K562 (cell line): ENCODE measurements around the gene HDAC1. TPM values are rescaled to one million over a fixed set of nuclear protein-coding genes. Genes with fewer than 3 reads are reported as not detected.

Source experiments
- COPS2 ChIP-seq: fragments of 450-650 bp; conservative IDR thresholded peaks from 2 replicates; pipeline ENCODE4 v1.6.1; 2016; ENCODE audit warnings: mild to moderate bottlenecking, moderate library complexity
- CREM ChIP-seq: IDR thresholded peaks from 2 replicates; pipeline ENCODE4 v1.6.1; 2014; ENCODE audit warnings: antibody characterized with exemption, low read depth
- ELF4 ChIP-seq: fragments of 450-650 bp; formaldehyde crosslinking; IDR thresholded peaks from 2 replicates; pipeline ENCODE4 v1.4.0; 2022; ENCODE audit warnings: missing genetic modification characterization
- ESRRB ChIP-seq: fragments of 250-450 bp; sonication (Bioruptor Pico); IDR thresholded peaks from 2 replicates; pipeline ENCODE4 v1.5.0; 2020; ENCODE audit warnings: mild to moderate bottlenecking, moderate library complexity, borderline replicate concordance
- GABPA ChIP-seq: fragments of 200-800 bp; sonication (Bioruptor generic); conservative IDR thresholded peaks from 2 replicates; pipeline ENCODE4 v1.6.1; 2016; ENCODE audit warnings: low read depth, missing genetic modification characterization, missing compliant biosample characterization
- HOXB6 ChIP-seq: fragments of 250-450 bp; sonication (Bioruptor Pico); IDR thresholded peaks from 2 replicates; pipeline ENCODE4 v1.5.1; 2022; ENCODE audit warnings: mild to moderate bottlenecking, borderline replicate concordance
- MCM5 ChIP-seq: fragments of 450-650 bp; IDR thresholded peaks from 2 replicates; pipeline ENCODE4 v1.6.1; 2016; ENCODE audit warnings: low read depth
- MED1 ChIP-seq: sonication (generic); formaldehyde crosslinking; IDR thresholded peaks from 2 replicates; pipeline ENCODE4 v1.8.1; 2023; ENCODE audit warnings: missing genetic modification reagents, borderline replicate concordance
- PHF8 ChIP-seq: fragments of 200-600 bp; sonication (generic); IDR thresholded peaks from 2 replicates; pipeline ENCODE4 v1.6.1; 2012; ENCODE audit warnings: mixed run types, mild to moderate bottlenecking, inconsistent platforms, low read length, moderate library complexity, borderline replicate concordance
- RHOXF2B ChIP-seq: fragments of 250-450 bp; sonication (Bioruptor Pico); conservative IDR thresholded peaks from 2 replicates; pipeline ENCODE4 v1.5.1; 2021
- RNF2 ChIP-seq: sonication (generic); IDR thresholded peaks from 2 replicates; pipeline ENCODE4 v1.6.1; 2016
- SOX6 ChIP-seq: fragments of 450-650 bp; IDR thresholded peaks from 2 replicates; pipeline ENCODE4 v1.6.1; 2014; ENCODE audit warnings: mild to moderate bottlenecking
- TAF7 ChIP-seq: fragments of 450-650 bp; IDR thresholded peaks from 2 replicates; pipeline ENCODE4 v1.6.1; 2016; ENCODE audit warnings: missing genetic modification characterization, missing compliant biosample characterization
- TBL1XR1 ChIP-seq, 2 experiments: IDR thresholded peaks; 2 replicates each; pipeline ENCODE4 v1.6.1; 2012; ENCODE audit warnings: improper control_type of control experiment in 2 of 2, low read length in 2 of 2, mild to moderate bottlenecking in 1 of 2
- XRCC3 ChIP-seq: fragments of 450-650 bp; IDR thresholded peaks from 2 replicates; pipeline ENCODE4 v1.6.1; 2017; ENCODE audit warnings: mild to moderate bottlenecking, moderate library complexity
- YBX1 ChIP-seq: fragments of 450-650 bp; IDR thresholded peaks from 2 replicates; pipeline ENCODE4 v1.7.1; 2016; ENCODE audit warnings: mild to moderate bottlenecking
- ZBTB8A ChIP-seq: fragments of 450-650 bp; IDR thresholded peaks from 2 replicates; pipeline ENCODE4 v1.6.1; 2018; ENCODE audit warnings: mild to moderate bottlenecking, moderate library complexity; ENCODE audit not compliant: partially characterized antibody
- ZKSCAN1 ChIP-seq: fragments of 150-350 bp; IDR thresholded peaks from 2 replicates; pipeline ENCODE4 v1.6.1; 2016; ENCODE audit warnings: low read depth, low read length
- ZNF146 ChIP-seq: IDR thresholded peaks from one replicate; pipeline ENCODE4 v1.6.1; 2018; ENCODE audit warnings: missing compliant biosample characterization; ENCODE audit not compliant: unreplicated experiment
- ZNF407 ChIP-seq: fragments of 450-650 bp; IDR thresholded peaks from 2 replicates; pipeline ENCODE4 v1.6.1; 2016; ENCODE audit warnings: low read depth
- ZNF57 ChIP-seq: fragments of 450-650 bp; formaldehyde crosslinking; IDR thresholded peaks from 2 replicates; pipeline ENCODE4 v1.4.0; 2020; ENCODE audit warnings: mild to moderate bottlenecking, moderate library complexity
- ZNF75A ChIP-seq: fragments of 450-650 bp; formaldehyde crosslinking; IDR thresholded peaks from 2 replicates; pipeline ENCODE4 v1.4.0; 2020; ENCODE audit warnings: mild to moderate bottlenecking
- ZNF778 ChIP-seq: fragments of 450-650 bp; formaldehyde crosslinking; IDR thresholded peaks from 2 replicates; pipeline ENCODE4 v1.4.0; 2020; ENCODE audit warnings: mild to moderate bottlenecking, moderate library complexity
- polyA plus RNA-seq, 8 experiments: library from polyadenylated mRNA; depleted of rRNA in 4 of 8; stranded (reverse) in 5 of 8; unstranded in 3 of 8; fragments of >200 nt; fragmentation: Nextera tagmentation in 2 of 8; fragmentation: Illumina TruSeq in 1 of 8; extraction: Ambion mirVana in 2 of 8; extraction: Trizol in 1 of 8; gene quantifications; 2 replicates each; pipeline versions ENCODE4 v1.2.1 to v1.2.3, GENCODE V29; 2011 to 2014; ENCODE audit warnings: inconsistent platforms in 1 of 8, missing spikeins in 1 of 8
- total RNA-seq, 7 experiments: library from RNA; depleted of rRNA in 6 of 7; stranded (reverse); fragments of >200 nt in 6 of 7; fragmentation: Illumina TruSeq in 2 of 7; extraction: Trizol in 2 of 7; gene quantifications; 2 replicates each; pipeline versions ENCODE4 v1.2.1 to v1.2.3, GENCODE V29; 2011 to 2021; ENCODE audit warnings: low replicate concordance in 1 of 7

Gene HDAC1
- total and polyA plus RNA-seq, 9 of the 15 experiments (the other 6 are each of a cell fraction or from before 2014, with no cell fraction given): 169 to 384 (median 193) TPM

GRCh38 chr1:32350785-32351398, 59.0 kb downstream of the HDAC1 start (continued):
- TF ChIP-seq TBL1XR1 (IDR thresholded peaks at IDR 0.05; ENCODE audit: low read length in 2 of 2) (no peak), SOX6 (peak; percentile 27; the same call in 1 of the 2 replicates), ZKSCAN1 (peak; percentile 62; the same call in 1 of the 2 replicates), ZNF778 (CRISPR knock-in tag) (no peak), RNF2 (peak; percentile 99), TAF7 (tag) (no peak), CREM (peak; percentile 41; the same call in 1 of the 2 replicates), ZNF407 (no peak), GABPA (tag) (peak; percentile 86), MED1 (CRISPR knock-in tag) (no peak), RHOXF2B (CRISPR knock-in tag) (no peak), ZNF75A (no peak), HOXB6 (no peak), ESRRB (no peak), COPS2 (no peak), YBX1 (no peak), ZNF57 (CRISPR knock-in tag) (no peak), ZBTB8A (no peak), XRCC3 (no peak), ELF4 (0 out of 2 replicates have a peak, but pooled peaks have one; percentile 51), ZNF146 (CRISPR knock-in tag) (no peak), MCM5 (no peak), PHF8 (peak; percentile 51; the same call in 1 of the 2 replicates)
